ENCODE results near the gene CNMD.

Gene CNMD

GRCh38 chr13:52739468-52740071, at the start of gene CNMD:
Gene CNMD (minus strand): TSS chr13:52739820. CDS start chr13:52739701, 119 bp downstream.
- FAIRE-seq: no peak

- FAIRE-seq: no peak
These were observed 48.4 kb upstream of the CNMD start for GRCh38 chr13:52788011-52788410.

- no peak for FAIRE-seq
These were observed 47.6 kb upstream of the CNMD start for GRCh38 chr13:52787235-52787634.

GRCh38 chr13:52786766-52787165, 47.1 kb upstream of the CNMD start:
- no peak for FAIRE-seq

- FAIRE-seq: no peak
These were observed 46.1 kb upstream of the CNMD start for GRCh38 chr13:52785739-52786138.

GRCh38 chr13:52784591-52785340, 45.1 kb upstream of the CNMD start:
- FAIRE-seq: no peak

- FAIRE-seq: no peak
These were observed 44.3 kb upstream of the CNMD start for GRCh38 chr13:52783943-52784342.

- FAIRE-seq: no peak
These were observed 43.1 kb upstream of the CNMD start for GRCh38 chr13:52782471-52783448.

GRCh38 chr13:52780611-52781010, 41.0 kb upstream of the CNMD start:
- FAIRE-seq: no peak

GRCh38 chr13:52780092-52780491, 40.5 kb upstream of the CNMD start:
- no peak for FAIRE-seq

- no peak for FAIRE-seq
These were observed 39.5 kb upstream of the CNMD start for GRCh38 chr13:52779103-52779502.

- FAIRE-seq: no peak
These were observed 37.1 kb upstream of the CNMD start for GRCh38 chr13:52776726-52777125.

- no peak for FAIRE-seq
These were observed 35.9 kb upstream of the CNMD start for GRCh38 chr13:52775511-52775910.

- no peak for FAIRE-seq
These were observed 28.4 kb upstream of the CNMD start for GRCh38 chr13:52767949-52768516.

- FAIRE-seq: no peak
These were observed 26.2 kb upstream of the CNMD start for GRCh38 chr13:52765611-52766390.

- FAIRE-seq: no peak
These were observed 20.5 kb upstream of the CNMD start for GRCh38 chr13:52760077-52760476.

GRCh38 chr13:52758114-52758513, 18.5 kb upstream of the CNMD start:
- no peak for FAIRE-seq

- FAIRE-seq: no peak
These were observed 11.6 kb upstream of the CNMD start for GRCh38 chr13:52751196-52751595.

- no peak for FAIRE-seq
These were observed 11.1 kb upstream of the CNMD start for GRCh38 chr13:52750713-52751112.

GRCh38 chr13:52749419-52749818, 9.8 kb upstream of the CNMD start:
- no peak for FAIRE-seq

- no peak for FAIRE-seq
These were observed 6.5 kb upstream of the CNMD start for GRCh38 chr13:52746141-52746540.

GRCh38 chr13:52744842-52745375, 5.3 kb upstream of the CNMD start:
- no peak for FAIRE-seq
